GM12891 (cell line): ENCODE measurements around the gene ZNF469.

Source experiments
- POLR2A ChIP-seq: IDR thresholded peaks from 2 replicates; pipeline ENCODE4 v1.6.1; 2011; ENCODE audit warnings: low read depth, low read length, control low read depth
- POLR2AphosphoS5 ChIP-seq: IDR thresholded peaks from 2 replicates; pipeline ENCODE4 v1.6.1; 2011; ENCODE audit warnings: low read depth, low read length, control low read depth
- SPI1 ChIP-seq: IDR thresholded peaks from 2 replicates; pipeline ENCODE4 v1.6.1; 2011; ENCODE audit warnings: low read depth, low read length, control low read depth
- TAF1 ChIP-seq: IDR thresholded peaks from 2 replicates; pipeline ENCODE4 v1.6.1; 2011; ENCODE audit warnings: low read depth, low read length, control low read depth

GRCh38 chr16:88375996-88376834, 6.5 kb upstream of the ZNF469 start:
- TF ChIP-seq POLR2A (no peak), POLR2AphosphoS5 (no peak), TAF1 (no peak), SPI1 (no peak)
